PFSK-1 (cell line): ENCODE measurements around the gene PAPPA.

Experiments used
- POLR2AphosphoS5 ChIP-seq: IDR thresholded peaks from 2 replicates; pipeline ENCODE4 v1.6.1; 2012; ENCODE audit warnings: low read depth, mild to moderate bottlenecking, control low read depth, low read length, moderate library complexity
- REST ChIP-seq, 2 experiments: IDR thresholded peaks; 2 replicates each; pipeline versions ENCODE4 v1.6.1 to v1.8.0; 2011 to 2012; ENCODE audit warnings: low read depth in 2 of 2, low read length in 2 of 2, control low read depth in 1 of 2, inconsistent platforms in 1 of 2, mild to moderate bottlenecking in 1 of 2, moderate library complexity in 1 of 2; ENCODE audit not compliant: insufficient read depth in 1 of 2
- TAF1 ChIP-seq: IDR thresholded peaks from 2 replicates; pipeline ENCODE4 v1.6.1; 2012; ENCODE audit warnings: low read length, control low read depth, borderline replicate concordance; ENCODE audit not compliant: insufficient read depth

- no peak for TF ChIP-seq TAF1
- TF ChIP-seq POLR2AphosphoS5, result no peak
- TF ChIP-seq REST (IDR thresholded peaks at IDR 0.05; ENCODE audit: insufficient read depth in 1 of 2, low read depth in 2 of 2, low read length in 2 of 2), result no peak
Measured at GRCh38 chr9:116207371-116208111, 54.0 kb downstream of the PAPPA start.
